Erythroblast (primary cell): ENCODE measurements around the gene OVOL3.
"Not testable (repeated sequence)": the region's sequence is repeated elsewhere in the genome, so short reads cannot be mapped to it uniquely, and the experiment has no call there.

Experiments used
- DNase-seq, 2 experiments: peaks; one replicate each; lab custom pipeline; 2025; lab: John Stamatoyannopoulos, UW
- GATA1 ChIP-seq: IDR thresholded peaks from 2 replicates; pipeline ENCODE4 v1.6.1; 2011; ENCODE audit warnings: low read depth, mild to moderate bottlenecking, control low read depth, low read length, moderate library complexity
- POLR2A ChIP-seq: IDR thresholded peaks from 2 replicates; pipeline ENCODE4 v1.6.1; 2011; ENCODE audit warnings: mild to moderate bottlenecking, low read length

The OVOL3 gene

GRCh38 chr19:36128392-36128736 is 17.4 kb downstream of the OVOL3 start:
- TF ChIP-seq GATA1 (no peak), POLR2A (no peak)
- DNase-seq: no peak

GRCh38 chr19:36131221-36131620 is 20.3 kb downstream of the OVOL3 start:
- DNase-seq: not testable (repeated sequence)

- not testable (repeated sequence) for DNase-seq
Measured at GRCh38 chr19:36134867-36135266, 23.9 kb downstream of the OVOL3 start.

GRCh38 chr19:36136964-36137686 is 26.2 kb downstream of the OVOL3 start:
- no peak for TF ChIP-seq GATA1
- TF ChIP-seq POLR2A: no peak
- DNase-seq: no peak

- no peak for TF ChIP-seq GATA1
- no peak for TF ChIP-seq POLR2A
- DNase-seq: no peak
Measured at GRCh38 chr19:36139120-36139472, 28.2 kb downstream of the OVOL3 start.

GRCh38 chr19:36139473-36140303 is 28.7 kb downstream of the OVOL3 start, which contains the start of gene CAPNS1:
Gene CAPNS1, plus strand, starts transcription at chr19:36140066. Its CDS starts 946 bp downstream, at chr19:36141012.
- TF ChIP-seq POLR2A: peak; percentile 68
- no peak for TF ChIP-seq GATA1
- peak; percentile 96 to 98 for DNase-seq

GRCh38 chr19:36140304-36141038 is 29.5 kb downstream of the OVOL3 start:
- peak; percentile 76 to 77 for DNase-seq
- TF ChIP-seq GATA1 (no peak), POLR2A (peak; percentile 39)

- TF ChIP-seq GATA1 (no peak), POLR2A (no peak)
Measured at GRCh38 chr19:36141039-36141927, 30.3 kb downstream of the OVOL3 start.

GRCh38 chr19:36142046-36142445 is 31.1 kb downstream of the OVOL3 start:
- TF ChIP-seq POLR2A: no peak
- TF ChIP-seq GATA1: no peak
- no peak for DNase-seq

More at GRCh38 chr19:36141039-36141927, 30.3 kb downstream of the OVOL3 start:
- peak; percentile 85 to 91 for DNase-seq

- no peak for TF ChIP-seq GATA1
- no peak for TF ChIP-seq POLR2A
Measured at GRCh38 chr19:36142496-36142895, 31.6 kb downstream of the OVOL3 start.

GRCh38 chr19:36144624-36145023 is 33.7 kb downstream of the OVOL3 start:
- no peak for DNase-seq
- TF ChIP-seq GATA1 (no peak), POLR2A (no peak)

More at GRCh38 chr19:36142496-36142895, 31.6 kb downstream of the OVOL3 start:
- no peak for DNase-seq

GRCh38 chr19:36149673-36150406 is 38.9 kb downstream of the OVOL3 start:
- TF ChIP-seq POLR2A: no peak
- TF ChIP-seq GATA1: no peak

GRCh38 chr19:36150586-36150985 is 39.6 kb downstream of the OVOL3 start:
- no peak for TF ChIP-seq GATA1
- TF ChIP-seq POLR2A: no peak
- DNase-seq: no peak

More at GRCh38 chr19:36149673-36150406, 38.9 kb downstream of the OVOL3 start:
- DNase-seq: no peak
